H1 (cell line): ENCODE results near the gene IFI30. TPM values are rescaled to one million over a fixed set of nuclear protein-coding genes. Genes with fewer than 3 reads are reported as not detected.

Source experiments
- CTCF ChIA-PET: fragments of 300-600 bp; sonication (Branson Sonifier 250); formaldehyde crosslinking; loops from one replicate; lab custom pipeline; 2021; ENCODE audit not compliant: partially characterized antibody; lab: Charles Lee
- POLR2A ChIA-PET: fragments of 300-600 bp; sonication (Branson Sonifier 250); formaldehyde crosslinking; loops from one replicate; lab custom pipeline; 2021; ENCODE audit warnings: inconsistent platforms; ENCODE audit not compliant: partially characterized antibody; lab: Charles Lee
- DNase-seq, 2 experiments: peaks; one replicate each; pipeline versions ENCODE4 v3.0.0 to v3.0.0-alpha.2; 2010 to 2022; ENCODE audit warnings: low spot score in 2 of 2, low read depth in 1 of 2, mixed read lengths in 1 of 2
- FAIRE-seq: peaks from 2 replicates; lab custom pipeline; 2011; peaks lifted over from hg19 to GRCh38; lab: Jason Lieb, UNC
- H2AFZ ChIP-seq: 2 replicates; pipeline ENCODE4 v1.8.1; 2012; ENCODE audit warnings: low read length, inconsistent platforms
- H2AK5ac ChIP-seq: 2 replicates; pipeline ENCODE4 v1.6.1; 2013; ENCODE audit warnings: low read depth, low read length
- H2BK120ac ChIP-seq: replicated peaks from 2 replicates; pipeline ENCODE3; 2013; ENCODE audit warnings: low read depth, low read length, inconsistent platforms
- H2BK12ac ChIP-seq: 2 replicates; pipeline ENCODE4 v1.6.1; 2013; ENCODE audit warnings: low read depth, low read length
- H2BK15ac ChIP-seq: 2 replicates; pipeline ENCODE4 v1.6.1; 2013; ENCODE audit warnings: low read length
- H2BK20ac ChIP-seq: 2 replicates; pipeline ENCODE4 v1.6.1; 2013; ENCODE audit warnings: low read length
- H2BK5ac ChIP-seq: 2 replicates; pipeline ENCODE4 v1.6.1; 2013; ENCODE audit warnings: low read depth, low read length
- H3K14ac ChIP-seq: 2 replicates; pipeline ENCODE4 v1.6.1; 2013; ENCODE audit warnings: inconsistent platforms; ENCODE audit not compliant: insufficient read length
- H3K18ac ChIP-seq: 2 replicates; pipeline ENCODE4 v1.6.1; 2013; ENCODE audit warnings: low read length; ENCODE audit errors: extremely low read depth
- H3K23ac ChIP-seq: 2 replicates; pipeline ENCODE4 v1.6.1; 2013; ENCODE audit warnings: inconsistent platforms; ENCODE audit not compliant: insufficient read length
- H3K23me2 ChIP-seq: 2 replicates; pipeline ENCODE4 v1.6.1; 2013; ENCODE audit warnings: low read depth, low read length
- H3K27ac ChIP-seq: 2 replicates; pipeline ENCODE4 v1.6.1; 2011; ENCODE audit warnings: low read depth, low read length, inconsistent platforms
- H3K27me3 ChIP-seq, 4 experiments: replicated peaks in 1 of 4; 1 replicate in 1 of 4; 2 replicates in 3 of 4; pipeline versions ENCODE4 v1.6.1 to v1.8.1; 2011 to 2013; ENCODE audit warnings: low read length in 3 of 4, mild to moderate bottlenecking in 3 of 4, inconsistent platforms in 2 of 4, mixed read lengths in 2 of 4, moderate library complexity in 1 of 4; ENCODE audit not compliant: control insufficient read depth in 3 of 4, insufficient read depth in 3 of 4; ENCODE audit errors: extremely low read depth in 1 of 4
- H3K36me3 ChIP-seq, 4 experiments: 2 replicates each; pipeline versions ENCODE4 v1.6.1 to v1.8.1; 2011 to 2013; ENCODE audit warnings: mild to moderate bottlenecking in 4 of 4, low read length in 3 of 4, moderate library complexity in 2 of 4, control low read depth in 1 of 4, inconsistent platforms in 1 of 4; ENCODE audit not compliant: insufficient read depth in 4 of 4, control insufficient read depth in 2 of 4
- H3K4ac ChIP-seq: replicated peaks from 2 replicates; pipeline ENCODE3; 2013; ENCODE audit warnings: low read length, low read depth, mixed read lengths, inconsistent platforms; ENCODE audit not compliant: insufficient read length
- H3K4me1 ChIP-seq, 4 experiments: replicated peaks in 1 of 4; 1 replicate in 1 of 4; 2 replicates in 3 of 4; pipeline versions ENCODE4 v1.6.1 to v1.8.1; 2011 to 2013; ENCODE audit warnings: low read length in 3 of 4, inconsistent platforms in 2 of 4, mixed read lengths in 1 of 4; ENCODE audit not compliant: insufficient read depth in 4 of 4, control insufficient read depth in 3 of 4
- H3K4me2 ChIP-seq, 2 experiments: 2 replicates each; pipeline versions ENCODE4 v1.6.1 to v1.8.1; 2011 to 2013; ENCODE audit warnings: low read depth in 2 of 2, low read length in 2 of 2, control low read depth in 1 of 2, inconsistent platforms in 1 of 2, mild to moderate bottlenecking in 1 of 2; ENCODE audit not compliant: insufficient read depth in 1 of 2
- H3K4me3 ChIP-seq, 4 experiments: fragments of 200-600, 300-600 bp in 1 of 4; sonication (generic), shearing (Covaris generic), sonication (Bioruptor Twin) in 1 of 4; 2 replicates each; pipeline versions ENCODE4 v1.5.1 to v1.8.1; 2011 to 2016; ENCODE audit warnings: low read length in 4 of 4, low read depth in 3 of 4, control low read depth in 2 of 4, inconsistent platforms in 2 of 4, mild to moderate bottlenecking in 2 of 4, mixed read lengths in 1 of 4, moderate library complexity in 1 of 4; ENCODE audit not compliant: insufficient read depth in 2 of 4; ENCODE audit errors: extremely low read depth in 1 of 4
- H3K56ac ChIP-seq: replicated peaks from 2 replicates; pipeline ENCODE3; 2013; ENCODE audit warnings: low read depth, mild to moderate bottlenecking, mixed read lengths, low read length, inconsistent platforms; ENCODE audit not compliant: insufficient read length
- H3K79me1 ChIP-seq: 2 replicates; pipeline ENCODE4 v1.6.1; 2013; ENCODE audit warnings: low read depth, low read length, control low read depth
- H3K79me2 ChIP-seq, 2 experiments: 2 replicates each; pipeline versions ENCODE4 v1.6.1 to v1.8.1; 2012 to 2013; ENCODE audit warnings: low read length in 2 of 2, mild to moderate bottlenecking in 2 of 2, inconsistent platforms in 1 of 2; ENCODE audit not compliant: insufficient read depth in 2 of 2, control insufficient read depth in 1 of 2
- H3K9ac ChIP-seq, 4 experiments: replicated peaks in 1 of 4; 1 replicate in 1 of 4; 2 replicates in 3 of 4; pipeline versions ENCODE4 v1.6.1 to v1.8.1; 2011 to 2013; ENCODE audit warnings: low read depth in 3 of 4, low read length in 3 of 4, control low read depth in 2 of 4, mild to moderate bottlenecking in 2 of 4, moderate library complexity in 2 of 4, inconsistent platforms in 1 of 4; ENCODE audit errors: extremely low read depth in 1 of 4
- H3K9me3 ChIP-seq, 2 experiments: 2 replicates each; pipeline versions ENCODE4 v1.6.1 to v1.8.1; 2012 to 2013; ENCODE audit warnings: mild to moderate bottlenecking in 2 of 2, moderate library complexity in 2 of 2, control low read depth in 1 of 2, inconsistent platforms in 1 of 2, low read depth in 1 of 2, low read length in 1 of 2, mixed read lengths in 1 of 2; ENCODE audit not compliant: insufficient read depth in 2 of 2
- H4K20me1 ChIP-seq, 2 experiments: replicated peaks in 1 of 2; 2 replicates each; pipeline versions ENCODE3 to v1.8.1; 2011 to 2013; ENCODE audit warnings: inconsistent platforms in 2 of 2, low read length in 2 of 2, mild to moderate bottlenecking in 1 of 2; ENCODE audit not compliant: insufficient read depth in 2 of 2, control insufficient read depth in 1 of 2
- H4K5ac ChIP-seq: 2 replicates; pipeline ENCODE4 v1.6.1; 2013; ENCODE audit warnings: low read length, low read depth, mixed read lengths, inconsistent platforms; ENCODE audit not compliant: insufficient read length
- H4K8ac ChIP-seq: 2 replicates; pipeline ENCODE4 v1.8.0; 2013; ENCODE audit warnings: mild to moderate bottlenecking, moderate library complexity, low read length, inconsistent platforms; ENCODE audit not compliant: insufficient read depth; ENCODE audit errors: extremely low read depth
- H4K91ac ChIP-seq: replicated peaks from 2 replicates; pipeline ENCODE3; 2013; ENCODE audit warnings: low read length, mixed read lengths, inconsistent platforms; ENCODE audit not compliant: insufficient read length
- BRCA1 ChIP-seq: IDR thresholded peaks from 2 replicates; pipeline ENCODE4 v1.6.1; 2012; ENCODE audit warnings: low read depth, low read length, improper control_type of control experiment
- CBX5 ChIP-seq: fragments of 300-800, 300-1000 bp; sonication (generic); IDR thresholded peaks from 2 replicates; pipeline ENCODE4 v1.7.1; 2016; ENCODE audit warnings: antibody characterized with exemption, low read length, low read depth
- HDAC6 ChIP-seq: IDR thresholded peaks from one replicate; pipeline ENCODE4 v1.7.1; 2012; ENCODE audit warnings: low read depth, mild to moderate bottlenecking, inconsistent platforms, low read length, moderate library complexity
- JUN ChIP-seq: IDR thresholded peaks from 2 replicates; pipeline ENCODE4 v1.6.1; 2011; ENCODE audit warnings: low read depth, mild to moderate bottlenecking, improper control_type of control experiment, low read length
- MAFK ChIP-seq: IDR thresholded peaks from 2 replicates; pipeline ENCODE4 v1.6.1; 2012; ENCODE audit warnings: low read depth, mild to moderate bottlenecking, improper control_type of control experiment, low read length
- SIX5 ChIP-seq: IDR thresholded peaks from 2 replicates; pipeline ENCODE4 v1.6.1; 2011; ENCODE audit warnings: mild to moderate bottlenecking, low read depth, low read length
- SRF ChIP-seq: IDR thresholded peaks from 2 replicates; pipeline ENCODE4 v1.6.1; 2011; ENCODE audit warnings: mild to moderate bottlenecking, low read depth, low read length, moderate library complexity
- TAF1 ChIP-seq: IDR thresholded peaks from 2 replicates; pipeline ENCODE4 v1.6.1; 2011; ENCODE audit warnings: mild to moderate bottlenecking, low read depth, low read length
- TAF7 ChIP-seq: optimal IDR thresholded peaks from 2 replicates; pipeline ENCODE3; 2011; ENCODE audit warnings: low read depth, mild to moderate bottlenecking, inconsistent platforms, low read length, moderate library complexity, borderline replicate concordance
- TBP ChIP-seq: IDR thresholded peaks from 2 replicates; pipeline ENCODE4 v1.6.1; 2011; ENCODE audit warnings: low read depth, low read length, improper control_type of control experiment
- WGBS, 2 experiments: shearing (Covaris generic) in 1 of 2; methylation state at CpG; one replicate each; pipeline versions ENCODE4 v1.1.6 to v1.1.7; 2013 to 2015; ENCODE audit warnings: low lambda C conversion rate in 2 of 2, mixed read lengths in 2 of 2, inconsistent platforms in 1 of 2, low coverage in 1 of 2, missing lambda C conversion rate in 1 of 2; ENCODE audit not compliant: insufficient replicate concordance in 2 of 2, insufficient coverage in 1 of 2, insufficient read length in 1 of 2; ENCODE audit errors: extremely low coverage in 1 of 2, missing lambda C conversion rate in 1 of 2; 5-methylcytosine and 5-hydroxymethylcytosine counted together
- polyA plus RNA-seq, 7 experiments: library from polyadenylated mRNA; depleted of rRNA in 3 of 7; stranded (reverse) in 5 of 7; unstranded in 2 of 7; fragments of >200 nt in 5 of 7; fragments of 200-250 nt in 2 of 7; gene quantifications; 1 replicate in 5 of 7; 2 replicates in 1 of 7; 4 replicates in 1 of 7; pipeline versions ENCODE4 v1.2.1 to v1.2.3, GENCODE V29; 2011 to 2013; ENCODE audit warnings: missing spikeins in 2 of 7, mixed read lengths in 2 of 7
- total RNA-seq: library from RNA; stranded (reverse); fragmentation: NEBNext Ultra II Directional; extraction: Animal tissue kit (Norgen Biotek cat#: 25700); gene quantifications from 2 replicates; pipeline ENCODE4 v1.2.1, GENCODE V29; 2021
- TF ChIP-seq, protein P1 (sequence below), 3 experiments: IDR thresholded peaks; 1 replicate in 2 of 3; 2 replicates in 1 of 3; pipeline versions ENCODE4 v1.5.1 to v1.6.1; 2011; ENCODE audit warnings: low read length in 3 of 3, mild to moderate bottlenecking in 3 of 3, inconsistent platforms in 2 of 3, low read depth in 1 of 3, moderate library complexity in 1 of 3; ENCODE audit not compliant: insufficient read depth in 1 of 3; ENCODE audit errors: control extremely low read depth in 1 of 3
- TF ChIP-seq, protein P2 (sequence below): IDR thresholded peaks from 2 replicates; pipeline ENCODE4 v1.6.1; 2012; ENCODE audit warnings: inconsistent platforms

Gene IFI30
- total and polyA plus RNA-seq, 2 of the 8 experiments (the other 6 are each of a cell fraction or from before 2014, with no cell fraction given), result 28.9 to 62.4 TPM

DNA sequence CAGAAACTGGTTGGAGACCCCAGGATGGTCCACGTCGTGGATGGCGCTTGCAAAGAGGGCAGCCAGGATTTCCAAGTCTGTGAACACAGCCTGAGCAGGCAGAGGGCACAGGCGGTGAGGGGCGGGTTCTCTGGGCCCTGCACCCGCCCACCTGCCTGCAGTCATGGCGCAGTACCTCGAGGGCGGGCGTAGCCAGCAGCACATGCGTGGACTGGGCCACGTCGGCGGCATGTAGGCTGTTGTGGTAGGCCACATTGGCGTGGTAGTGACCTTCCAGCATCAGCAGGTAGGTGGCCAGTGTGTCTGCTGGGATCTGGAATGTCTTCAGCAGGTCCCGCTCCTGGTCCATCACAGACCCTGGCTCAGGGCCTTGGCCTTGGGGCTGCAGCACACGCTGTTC lies 44.5 kb downstream of the IFI30 start:
- CTCF ChIA-PET, result interaction anchor here (2.0 to 8.3 kb wide), 4 partner anchors 9 to 105 kb away, joined by 5 to 87 read pairs (median 48); a partner anchor contains a TSS
- no peak for FAIRE-seq
- POLR2A ChIA-PET, result interaction anchor here (3.3 kb wide), 1 partner anchor 9 kb away, joined by 24 read pairs; no protein-coding TSS in a partner anchor
- TF ChIP-seq, protein P1, sequence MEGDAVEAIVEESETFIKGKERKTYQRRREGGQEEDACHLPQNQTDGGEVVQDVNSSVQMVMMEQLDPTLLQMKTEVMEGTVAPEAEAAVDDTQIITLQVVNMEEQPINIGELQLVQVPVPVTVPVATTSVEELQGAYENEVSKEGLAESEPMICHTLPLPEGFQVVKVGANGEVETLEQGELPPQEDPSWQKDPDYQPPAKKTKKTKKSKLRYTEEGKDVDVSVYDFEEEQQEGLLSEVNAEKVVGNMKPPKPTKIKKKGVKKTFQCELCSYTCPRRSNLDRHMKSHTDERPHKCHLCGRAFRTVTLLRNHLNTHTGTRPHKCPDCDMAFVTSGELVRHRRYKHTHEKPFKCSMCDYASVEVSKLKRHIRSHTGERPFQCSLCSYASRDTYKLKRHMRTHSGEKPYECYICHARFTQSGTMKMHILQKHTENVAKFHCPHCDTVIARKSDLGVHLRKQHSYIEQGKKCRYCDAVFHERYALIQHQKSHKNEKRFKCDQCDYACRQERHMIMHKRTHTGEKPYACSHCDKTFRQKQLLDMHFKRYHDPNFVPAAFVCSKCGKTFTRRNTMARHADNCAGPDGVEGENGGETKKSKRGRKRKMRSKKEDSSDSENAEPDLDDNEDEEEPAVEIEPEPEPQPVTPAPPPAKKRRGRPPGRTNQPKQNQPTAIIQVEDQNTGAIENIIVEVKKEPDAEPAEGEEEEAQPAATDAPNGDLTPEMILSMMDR (IDR thresholded peaks at IDR 0.05; ENCODE audit: control extremely low read depth in 1 of 3, insufficient read depth in 1 of 3, low read depth in 1 of 3, low read length in 3 of 3), result no peak
- TF ChIP-seq, protein P2, sequence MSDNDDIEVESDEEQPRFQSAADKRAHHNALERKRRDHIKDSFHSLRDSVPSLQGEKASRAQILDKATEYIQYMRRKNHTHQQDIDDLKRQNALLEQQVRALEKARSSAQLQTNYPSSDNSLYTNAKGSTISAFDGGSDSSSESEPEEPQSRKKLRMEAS, result no peak
- TF ChIP-seq BRCA1 (no peak), TAF1 (no peak), TAF7 (no peak), MAFK (no peak), JUN (no peak), CBX5 (no peak), SIX5 (no peak), TBP (no peak), SRF (no peak), HDAC6 (no peak)

More for the DNA sequence above, 44.5 kb downstream of the IFI30 start:
- Histone ChIP-seq H3K27me3 (no peaks in the 10 kb centered on the region), H3K4me3 (no peak overlapping the region), H4K20me1 (no peaks in the 10 kb centered on the region), H3K27ac (no peak overlapping the region), H3K9me3 (no peaks in the 10 kb centered on the region), H3K23me2 (no peaks in the 10 kb centered on the region; the same call in 1 of the 2 replicates), H3K4me1 (peaks cover 0 to 6% (median 6%) of the 10 kb centered on the region in 4 experiments; a peak in 5 of 7 replicates), H3K56ac (no peak overlapping the region), H3K18ac (no peak overlapping the region), H2BK12ac (no peak overlapping the region), H2AFZ (no peak overlapping the region), H2BK20ac (0 out of 2 replicates have a peak overlapping the region, but pooled peaks have one; percentile 18), H4K91ac (no peak overlapping the region), H2AK5ac (no peak overlapping the region), H4K5ac (no peak overlapping the region), H3K36me3 (no peaks in the 10 kb centered on the region), H3K14ac (no peak overlapping the region), H4K8ac (no peak overlapping the region), H3K4me2 (no peak overlapping the region), H3K4ac (no peak overlapping the region), H3K9ac (peak overlapping the region in 1 of 4 experiments; percentile 30; a peak in 1 of 7 replicates), H2BK15ac (no peak overlapping the region), H2BK120ac (no peak overlapping the region), H3K79me2 (no peaks in the 10 kb centered on the region), H2BK5ac (no peak overlapping the region), H3K79me1 (no peaks in the 10 kb centered on the region), H3K23ac (no peak overlapping the region)
- DNase-seq, result no peak
- WGBS, 2 experiments, result 94% methylated on average over 17 of the region's 17 CpGs; no CpG with 5 or more reads in 1 of the 2 experiments
